HEK293 (cell line): ENCODE results near the gene ASAP2.

Experiments
- CTCF ChIA-PET: fragments of 350-600 bp; formaldehyde crosslinking; extraction: SDS; loops from one replicate; lab custom pipeline; 2021; ENCODE audit warnings: antibody characterized with exemption; lab: Yijun Ruan, JAX
- POLR2A ChIA-PET: fragments of 300-600 bp; formaldehyde crosslinking; extraction: SDS; loops from one replicate; lab custom pipeline; 2020; ENCODE audit warnings: antibody characterized with exemption, inconsistent platforms; lab: Yijun Ruan, JAX
- H3K27ac ChIP-seq: fragments of 200-500 bp; sonication (Bioruptor generic); 2 replicates; pipeline ENCODE4 v1.5.1; 2014; ENCODE audit warnings: low read depth, low read length, control low read depth, inconsistent platforms; ENCODE audit errors: extremely low read depth
- H3K36me3 ChIP-seq, 2 experiments: fragments of 200-500 bp in 1 of 2; sonication (Bioruptor generic) in 1 of 2; 1 replicate in 1 of 2; 2 replicates in 1 of 2; pipeline ENCODE4 v1.5.1; 2014 to 2017; ENCODE audit warnings: inconsistent platforms in 2 of 2, low read length in 2 of 2; ENCODE audit not compliant: control insufficient read depth in 2 of 2, insufficient read depth in 1 of 2
- H3K4me1 ChIP-seq: fragments of 200-500 bp; sonication (Bioruptor generic); 2 replicates; pipeline ENCODE4 v1.5.1; 2014; ENCODE audit warnings: mild to moderate bottlenecking, low read length, inconsistent platforms; ENCODE audit not compliant: control insufficient read depth, insufficient read depth
- H3K4me3 ChIP-seq: 2 replicates; pipeline ENCODE4 v1.5.1; 2011; ENCODE audit warnings: low read depth, mild to moderate bottlenecking, control low read depth, low read length, moderate library complexity
- H3K9me3 ChIP-seq: fragments of 200-500 bp; sonication (Bioruptor generic); 2 replicates; pipeline ENCODE4 v1.5.1; 2014; ENCODE audit warnings: low read depth, low read length, inconsistent platforms; ENCODE audit not compliant: control insufficient read depth, insufficient read depth
- BCL11B ChIP-seq: fragments of 450-650 bp; formaldehyde crosslinking; IDR thresholded peaks from 2 replicates; pipeline ENCODE4 v1.5.1; 2016; ENCODE audit warnings: low read depth, missing biosample characterization, missing genetic modification characterization
- FEZF1 ChIP-seq: fragments of 450-650 bp; formaldehyde crosslinking; IDR thresholded peaks from 2 replicates; pipeline ENCODE4 v1.5.1; 2016; ENCODE audit warnings: missing biosample characterization, missing genetic modification characterization
- HOXA7 ChIP-seq: sonication (generic); formaldehyde crosslinking; IDR thresholded peaks from 2 replicates; pipeline ENCODE4 v1.8.1; 2022; ENCODE audit warnings: missing genetic modification reagents, borderline replicate concordance
- KLF1 ChIP-seq: fragments of 450-650 bp; formaldehyde crosslinking; IDR thresholded peaks from 2 replicates; pipeline ENCODE4 v1.5.1; 2016; ENCODE audit warnings: missing biosample characterization, missing genetic modification characterization
- MYNN ChIP-seq: fragments of 450-650 bp; formaldehyde crosslinking; IDR thresholded peaks from 2 replicates; pipeline ENCODE4 v1.5.1; 2016; ENCODE audit warnings: missing biosample characterization, missing genetic modification characterization, borderline replicate concordance
- RBAK ChIP-seq: fragments of 450-650 bp; formaldehyde crosslinking; IDR thresholded peaks from 2 replicates; pipeline ENCODE4 v1.5.1; 2016; ENCODE audit warnings: missing biosample characterization, missing genetic modification characterization
- SCRT2 ChIP-seq: fragments of 450-650 bp; formaldehyde crosslinking; IDR thresholded peaks from 2 replicates; pipeline ENCODE4 v1.5.1; 2016; ENCODE audit warnings: missing biosample characterization, missing genetic modification characterization
- YY2 ChIP-seq: fragments of 450-650 bp; formaldehyde crosslinking; IDR thresholded peaks from 2 replicates; pipeline ENCODE4 v1.5.1; 2016; ENCODE audit warnings: missing biosample characterization, missing genetic modification characterization
- ZNF112 ChIP-seq: fragments of 450-650 bp; formaldehyde crosslinking; IDR thresholded peaks from 2 replicates; pipeline ENCODE4 v1.5.0; 2017; ENCODE audit warnings: missing biosample characterization, missing genetic modification characterization
- ZNF19 ChIP-seq: fragments of 450-650 bp; formaldehyde crosslinking; IDR thresholded peaks from 2 replicates; pipeline ENCODE4; 2016; ENCODE audit warnings: missing biosample characterization, missing genetic modification characterization, low read depth
- ZNF23 ChIP-seq: fragments of 450-650 bp; formaldehyde crosslinking; IDR thresholded peaks from 2 replicates; pipeline ENCODE4 v1.5.1; 2016; ENCODE audit warnings: missing biosample characterization, missing genetic modification characterization, borderline replicate concordance
- ZNF248 ChIP-seq: fragments of 450-650 bp; formaldehyde crosslinking; IDR thresholded peaks from 2 replicates; pipeline ENCODE4 v1.5.1; 2017; ENCODE audit warnings: missing biosample characterization, missing genetic modification characterization
- ZNF341 ChIP-seq: fragments of 450-650 bp; formaldehyde crosslinking; IDR thresholded peaks from 2 replicates; pipeline ENCODE4; 2016; ENCODE audit warnings: low read depth, missing biosample characterization, missing genetic modification characterization
- ZNF350 ChIP-seq: fragments of 450-650 bp; formaldehyde crosslinking; IDR thresholded peaks from 2 replicates; pipeline ENCODE4 v1.5.0; 2017; ENCODE audit warnings: missing biosample characterization, mild to moderate bottlenecking, missing genetic modification characterization
- ZNF416 ChIP-seq: fragments of 450-650 bp; formaldehyde crosslinking; IDR thresholded peaks from 2 replicates; pipeline ENCODE4 v1.5.1; 2016; ENCODE audit warnings: missing biosample characterization, missing genetic modification characterization
- ZNF544 ChIP-seq: fragments of 450-650 bp; formaldehyde crosslinking; IDR thresholded peaks from 2 replicates; pipeline ENCODE4 v1.5.0; 2017; ENCODE audit warnings: missing biosample characterization, missing genetic modification characterization
- ZNF548 ChIP-seq: fragments of 450-650 bp; formaldehyde crosslinking; IDR thresholded peaks from 2 replicates; pipeline ENCODE4 v1.5.1; 2016; ENCODE audit warnings: missing biosample characterization, missing genetic modification characterization
- ZNF555 ChIP-seq: fragments of 450-650 bp; formaldehyde crosslinking; conservative IDR thresholded peaks from 2 replicates; pipeline ENCODE4 v1.5.1; 2017; ENCODE audit warnings: missing biosample characterization, mild to moderate bottlenecking, missing genetic modification characterization, inconsistent platforms
- ZNF558 ChIP-seq: fragments of 450-650 bp; formaldehyde crosslinking; IDR thresholded peaks from 2 replicates; pipeline ENCODE4 v1.5.1; 2016; ENCODE audit warnings: missing biosample characterization, missing genetic modification characterization
- ZNF561 ChIP-seq: fragments of 450-650 bp; IDR thresholded peaks from 2 replicates; pipeline ENCODE4 v1.5.1; 2018; ENCODE audit warnings: missing biosample characterization, missing genetic modification characterization, borderline replicate concordance
- ZNF621 ChIP-seq: fragments of 450-650 bp; formaldehyde crosslinking; IDR thresholded peaks from 2 replicates; pipeline ENCODE4 v1.5.1; 2017; ENCODE audit warnings: missing biosample characterization, missing genetic modification characterization
- ZNF629 ChIP-seq: fragments of 450-650 bp; formaldehyde crosslinking; IDR thresholded peaks from 2 replicates; pipeline ENCODE4 v1.5.1; 2017; ENCODE audit warnings: missing biosample characterization, missing genetic modification characterization
- ZNF658 ChIP-seq: fragments of 450-650 bp; formaldehyde crosslinking; IDR thresholded peaks from 2 replicates; pipeline ENCODE4; 2016; ENCODE audit warnings: missing biosample characterization, missing genetic modification characterization
- ZNF792 ChIP-seq: fragments of 450-650 bp; formaldehyde crosslinking; IDR thresholded peaks from 2 replicates; pipeline ENCODE4 v1.5.1; 2016; ENCODE audit warnings: missing biosample characterization, missing genetic modification characterization
- ZXDB ChIP-seq: fragments of 450-650 bp; formaldehyde crosslinking; IDR thresholded peaks from 2 replicates; pipeline ENCODE4 v1.5.1; 2016; ENCODE audit warnings: missing biosample characterization, missing genetic modification characterization
- TF ChIP-seq, protein P1 (sequence below): fragments of 450-650 bp; formaldehyde crosslinking; IDR thresholded peaks from 2 replicates; pipeline ENCODE4 v1.5.1; 2016; ENCODE audit warnings: missing biosample characterization, missing genetic modification characterization
- TF ChIP-seq, protein P2 (sequence below): fragments of 450-650 bp; formaldehyde crosslinking; IDR thresholded peaks from 2 replicates; pipeline ENCODE4 v1.5.1; 2016; ENCODE audit warnings: missing biosample characterization, missing genetic modification characterization
- TF ChIP-seq, protein P3 (sequence below): fragments of 450-650 bp; formaldehyde crosslinking; IDR thresholded peaks from 2 replicates; pipeline ENCODE4 v1.5.1; 2016; ENCODE audit warnings: missing biosample characterization, missing genetic modification characterization, borderline replicate concordance
- TF ChIP-seq, protein P4 (sequence below): fragments of 450-650 bp; formaldehyde crosslinking; IDR thresholded peaks from 2 replicates; pipeline ENCODE4 v1.5.1; 2016; ENCODE audit warnings: missing biosample characterization, missing genetic modification characterization

Gene ASAP2

DNA sequence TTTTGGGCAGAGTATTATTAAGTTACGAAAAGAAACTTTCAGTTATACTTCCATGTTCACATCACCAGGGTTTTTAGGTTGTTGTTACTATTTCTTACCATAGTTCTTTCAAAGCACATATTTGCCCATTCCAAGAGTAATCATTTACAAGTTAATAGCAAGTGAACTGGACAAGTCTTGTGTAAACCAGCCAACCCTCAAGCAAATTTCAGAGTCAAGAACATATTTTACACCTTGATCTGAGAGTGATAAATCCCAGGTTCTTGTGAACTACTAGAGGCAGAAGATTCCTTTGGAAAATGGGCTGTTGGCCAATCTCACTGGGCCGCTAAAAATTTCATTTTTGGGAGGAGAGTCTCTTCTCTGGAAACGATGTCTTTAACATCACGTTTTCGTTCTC is 2.7 kb upstream of the ASAP2 start:
- peaks cover 7% of the 10 kb centered on the region for H3K4me1 ChIP-seq
- H3K9me3 ChIP-seq: no peaks in the 10 kb centered on the region
- H3K27ac ChIP-seq: no peak overlapping the region
- H3K4me3 ChIP-seq: no peak overlapping the region
- POLR2A ChIA-PET: interaction anchor here (0.6 kb wide), 1 partner anchor 216 kb away, joined by 3 read pairs; no protein-coding TSS in a partner anchor
- no peaks in the 10 kb centered on the region for H3K36me3 ChIP-seq
- no peak for TF ChIP-seq ZNF112
- TF ChIP-seq ZNF658: no peak
- TF ChIP-seq ZNF561 (tag by site-specific recombination): no peak
- TF ChIP-seq ZNF248 (tag by site-specific recombination): no peak
- no peak for TF ChIP-seq MYNN (tag by site-specific recombination)
- no peak for TF ChIP-seq YY2 (tag by site-specific recombination)
- TF ChIP-seq, all 188 proteins: peak for 0
- CTCF ChIA-PET: interaction anchor here (0.8 kb wide), 1 partner anchor 177 kb away, joined by 3 read pairs; no protein-coding TSS in a partner anchor

DNA sequence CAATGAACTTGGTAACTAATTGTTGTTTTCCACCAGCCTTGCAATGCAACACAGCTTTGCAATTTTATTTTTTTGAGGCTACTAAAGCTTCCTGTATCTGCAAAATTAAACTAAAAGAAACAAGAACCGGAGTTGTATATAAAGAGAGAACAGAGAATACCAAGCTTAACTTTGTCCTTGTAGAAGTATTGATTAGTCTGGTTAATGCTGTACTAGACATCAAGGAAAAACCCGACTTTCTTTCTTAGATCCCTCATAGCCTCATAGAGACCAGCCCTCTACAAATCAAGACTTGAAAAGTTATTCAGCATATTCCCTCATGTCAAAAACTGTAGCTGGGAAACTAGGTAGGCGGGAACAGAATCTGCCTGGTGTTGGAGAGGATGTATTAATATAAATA is 1.7 kb upstream of the ASAP2 start:
- TF ChIP-seq ZNF555 (tag by site-specific recombination) (no peak), ZNF792 (tag by site-specific recombination) (no peak), ZNF558 (tag by site-specific recombination) (no peak), BCL11B (tag by site-specific recombination) (no peak), HOXA7 (CRISPR knock-in tag) (no peak), ZNF416 (no peak), ZNF548 (no peak), ZNF544 (tag by site-specific recombination) (no peak), ZNF621 (no peak), ZXDB (tag by site-specific recombination) (no peak), ZNF350 (tag by site-specific recombination) (no peak)
- TF ChIP-seq, all 188 proteins: peak for 0
- Histone ChIP-seq H3K4me3 (no peak overlapping the region), H3K36me3 (no peaks in the 10 kb centered on the region), H3K27ac (no peak overlapping the region), H3K9me3 (no peaks in the 10 kb centered on the region), H3K4me1 (peaks cover 10% of the 10 kb centered on the region)
- ChIA-PET CTCF (interaction anchor here (0.5 to 2.3 kb wide), 6 partner anchors 16 to 176 kb away, joined by 3 to 8 read pairs (median 4); no protein-coding TSS in a partner anchor), POLR2A (no interaction called here)

DNA sequence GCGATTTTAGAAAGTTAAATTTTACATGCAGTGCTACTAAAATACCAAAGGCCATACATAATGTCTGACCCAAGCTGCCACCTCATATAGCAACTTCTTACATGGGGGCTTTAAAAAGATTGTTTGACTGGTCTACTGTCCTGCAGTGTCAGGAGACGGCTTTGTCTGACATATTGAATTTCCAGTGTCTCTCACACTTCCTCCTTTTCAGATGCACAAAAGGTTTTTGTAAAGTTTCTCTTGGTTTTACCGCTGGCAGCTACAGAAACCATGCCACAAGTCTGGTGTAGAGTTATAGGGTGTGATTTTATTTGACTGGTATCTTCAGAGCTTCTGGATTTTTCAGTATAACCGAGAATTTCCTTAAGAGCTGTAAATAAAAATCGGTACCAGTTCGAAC is 1.1 kb upstream of the ASAP2 start:
- TF ChIP-seq ZNF629: no peak
- no peak for TF ChIP-seq RBAK (tag by site-specific recombination)
- TF ChIP-seq, protein P1, sequence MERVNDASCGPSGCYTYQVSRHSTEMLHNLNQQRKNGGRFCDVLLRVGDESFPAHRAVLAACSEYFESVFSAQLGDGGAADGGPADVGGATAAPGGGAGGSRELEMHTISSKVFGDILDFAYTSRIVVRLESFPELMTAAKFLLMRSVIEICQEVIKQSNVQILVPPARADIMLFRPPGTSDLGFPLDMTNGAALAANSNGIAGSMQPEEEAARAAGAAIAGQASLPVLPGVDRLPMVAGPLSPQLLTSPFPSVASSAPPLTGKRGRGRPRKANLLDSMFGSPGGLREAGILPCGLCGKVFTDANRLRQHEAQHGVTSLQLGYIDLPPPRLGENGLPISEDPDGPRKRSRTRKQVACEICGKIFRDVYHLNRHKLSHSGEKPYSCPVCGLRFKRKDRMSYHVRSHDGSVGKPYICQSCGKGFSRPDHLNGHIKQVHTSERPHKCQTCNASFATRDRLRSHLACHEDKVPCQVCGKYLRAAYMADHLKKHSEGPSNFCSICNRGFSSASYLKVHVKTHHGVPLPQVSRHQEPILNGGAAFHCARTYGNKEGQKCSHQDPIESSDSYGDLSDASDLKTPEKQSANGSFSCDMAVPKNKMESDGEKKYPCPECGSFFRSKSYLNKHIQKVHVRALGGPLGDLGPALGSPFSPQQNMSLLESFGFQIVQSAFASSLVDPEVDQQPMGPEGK (tag by site-specific recombination): no peak
- TF ChIP-seq, protein P2, sequence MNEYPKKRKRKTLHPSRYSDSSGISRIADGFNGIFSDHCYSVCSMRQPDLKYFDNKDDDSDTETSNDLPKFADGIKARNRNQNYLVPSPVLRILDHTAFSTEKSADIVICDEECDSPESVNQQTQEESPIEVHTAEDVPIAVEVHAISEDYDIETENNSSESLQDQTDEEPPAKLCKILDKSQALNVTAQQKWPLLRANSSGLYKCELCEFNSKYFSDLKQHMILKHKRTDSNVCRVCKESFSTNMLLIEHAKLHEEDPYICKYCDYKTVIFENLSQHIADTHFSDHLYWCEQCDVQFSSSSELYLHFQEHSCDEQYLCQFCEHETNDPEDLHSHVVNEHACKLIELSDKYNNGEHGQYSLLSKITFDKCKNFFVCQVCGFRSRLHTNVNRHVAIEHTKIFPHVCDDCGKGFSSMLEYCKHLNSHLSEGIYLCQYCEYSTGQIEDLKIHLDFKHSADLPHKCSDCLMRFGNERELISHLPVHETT: no peak
- TF ChIP-seq ZNF23 (tag by site-specific recombination): no peak
- no peak for TF ChIP-seq KLF1 (tag by site-specific recombination)
- TF ChIP-seq SCRT2 (tag by site-specific recombination): no peak
- TF ChIP-seq, protein P3, sequence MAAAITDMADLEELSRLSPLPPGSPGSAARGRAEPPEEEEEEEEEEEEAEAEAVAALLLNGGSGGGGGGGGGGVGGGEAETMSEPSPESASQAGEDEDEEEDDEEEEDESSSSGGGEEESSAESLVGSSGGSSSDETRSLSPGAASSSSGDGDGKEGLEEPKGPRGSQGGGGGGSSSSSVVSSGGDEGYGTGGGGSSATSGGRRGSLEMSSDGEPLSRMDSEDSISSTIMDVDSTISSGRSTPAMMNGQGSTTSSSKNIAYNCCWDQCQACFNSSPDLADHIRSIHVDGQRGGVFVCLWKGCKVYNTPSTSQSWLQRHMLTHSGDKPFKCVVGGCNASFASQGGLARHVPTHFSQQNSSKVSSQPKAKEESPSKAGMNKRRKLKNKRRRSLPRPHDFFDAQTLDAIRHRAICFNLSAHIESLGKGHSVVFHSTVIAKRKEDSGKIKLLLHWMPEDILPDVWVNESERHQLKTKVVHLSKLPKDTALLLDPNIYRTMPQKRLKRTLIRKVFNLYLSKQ (tag by site-specific recombination): no peak
- TF ChIP-seq ZNF19: no peak
- no peak for TF ChIP-seq FEZF1 (tag by site-specific recombination)
- TF ChIP-seq, protein P4, sequence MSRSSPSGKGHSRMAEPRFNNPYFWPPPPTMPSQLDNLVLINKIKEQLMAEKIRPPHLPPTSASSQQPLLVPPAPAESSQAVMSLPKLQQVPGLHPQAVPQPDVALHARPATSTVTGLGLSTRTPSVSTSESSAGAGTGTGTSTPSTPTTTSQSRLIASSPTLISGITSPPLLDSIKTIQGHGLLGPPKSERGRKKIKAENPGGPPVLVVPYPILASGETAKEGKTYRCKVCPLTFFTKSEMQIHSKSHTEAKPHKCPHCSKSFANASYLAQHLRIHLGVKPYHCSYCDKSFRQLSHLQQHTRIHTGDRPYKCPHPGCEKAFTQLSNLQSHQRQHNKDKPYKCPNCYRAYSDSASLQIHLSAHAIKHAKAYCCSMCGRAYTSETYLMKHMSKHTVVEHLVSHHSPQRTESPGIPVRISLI (tag by site-specific recombination): no peak
- TF ChIP-seq ZNF341: no peak
- Histone ChIP-seq H3K4me1 (peaks cover 10% of the 10 kb centered on the region), H3K36me3 (no peaks in the 10 kb centered on the region), H3K4me3 (no peak overlapping the region), H3K27ac (no peak overlapping the region), H3K9me3 (no peaks in the 10 kb centered on the region)
- POLR2A ChIA-PET: interaction anchor here (0.5 kb wide), 2 partner anchors 46 to 411 kb away, joined by 4 to 5 read pairs; no protein-coding TSS in a partner anchor
- CTCF ChIA-PET: interaction anchor here (0.7 to 2.3 kb wide), 10 partner anchors 17 to 354 kb away, joined by 3 to 8 read pairs (median 3); no protein-coding TSS in a partner anchor
